Urothelium cell line (cell line): ENCODE data around the gene TMED7.

Experiments
- DNase-seq: peaks from one replicate; pipeline ENCODE4 v3.0.0; 2011; ENCODE audit warnings: low spot score, mixed read lengths
- FAIRE-seq: peaks from 2 replicates; lab custom pipeline; 2011; peaks lifted over from hg19 to GRCh38; lab: Jason Lieb, UNC

TMED7 gene

GRCh38 chr5:115584501-115584900, 41.3 kb downstream of the TMED7 start:
- FAIRE-seq (no peak), DNase-seq (no peak)

GRCh38 chr5:115583474-115583873, 42.4 kb downstream of the TMED7 start:
- no peak for FAIRE-seq

GRCh38 chr5:115580941-115581340, 44.9 kb downstream of the TMED7 start:
- DNase-seq, result no peak
- FAIRE-seq, result no peak

More at GRCh38 chr5:115583474-115583873, 42.4 kb downstream of the TMED7 start:
- DNase-seq, result peak; percentile 25

- DNase-seq, result no peak
- no peak for FAIRE-seq
These were observed 46.1 kb downstream of the TMED7 start for GRCh38 chr5:115579747-115580173.

GRCh38 chr5:115579216-115579615, 46.6 kb downstream of the TMED7 start:
- no peak for DNase-seq

GRCh38 chr5:115578657-115579056, 47.2 kb downstream of the TMED7 start:
- DNase-seq (no peak), FAIRE-seq (no peak)

More at GRCh38 chr5:115579216-115579615, 46.6 kb downstream of the TMED7 start:
- FAIRE-seq, result no peak

GRCh38 chr5:115577741-115578140, 48.1 kb downstream of the TMED7 start:
- FAIRE-seq (no peak), DNase-seq (no peak)

GRCh38 chr5:115577329-115577728, 48.5 kb downstream of the TMED7 start:
- FAIRE-seq, result no peak
- DNase-seq, result no peak

- FAIRE-seq (no peak), DNase-seq (no peak)
These were observed 50.4 kb downstream of the TMED7 start for GRCh38 chr5:115575167-115576070.

- DNase-seq, result no peak
- no peak for FAIRE-seq
These were observed 52.7 kb downstream of the TMED7 start for GRCh38 chr5:115573133-115573532.

GRCh38 chr5:115571441-115571878, 54.4 kb downstream of the TMED7 start:
- FAIRE-seq (no peak), DNase-seq (no peak)

GRCh38 chr5:115568668-115569067, 57.2 kb downstream of the TMED7 start:
- DNase-seq (no peak), FAIRE-seq (no peak)

- no peak for DNase-seq
- no peak for FAIRE-seq
These were observed 60.6 kb downstream of the TMED7 start for GRCh38 chr5:115565233-115565632.
